NK-92 (cell line): Measurements from ENCODE around the gene SPHK2.
"Not testable (repeated sequence)": the region's sequence is repeated elsewhere in the genome, so short reads cannot be mapped to it uniquely, and the experiment has no call there.

Source experiments
- DNase-seq: peaks from one replicate; lab custom pipeline; 2025; ENCODE audit not compliant: unreplicated experiment; lab: John Stamatoyannopoulos, UW

SPHK2 gene

GRCh38 chr19:48676887-48677286 is 57.6 kb downstream of the SPHK2 start:
- no peak for DNase-seq

GRCh38 chr19:48678201-48678600 is 58.9 kb downstream of the SPHK2 start:
- no peak for DNase-seq

- not testable (repeated sequence) for DNase-seq
Observed at GRCh38 chr19:48680006-48680405, 60.7 kb downstream of the SPHK2 start.
